SKM-1 (cell line): ENCODE measurements around the gene SDHC.
"Not testable (repeated sequence)": the region's sequence is repeated elsewhere in the genome, so short reads cannot be mapped to it uniquely, and the experiment has no call there.

ENCODE experiments used
- DNase-seq: peaks from one replicate; lab custom pipeline; 2025; ENCODE audit not compliant: unreplicated experiment; lab: John Stamatoyannopoulos, UW

SDHC gene

DNA sequence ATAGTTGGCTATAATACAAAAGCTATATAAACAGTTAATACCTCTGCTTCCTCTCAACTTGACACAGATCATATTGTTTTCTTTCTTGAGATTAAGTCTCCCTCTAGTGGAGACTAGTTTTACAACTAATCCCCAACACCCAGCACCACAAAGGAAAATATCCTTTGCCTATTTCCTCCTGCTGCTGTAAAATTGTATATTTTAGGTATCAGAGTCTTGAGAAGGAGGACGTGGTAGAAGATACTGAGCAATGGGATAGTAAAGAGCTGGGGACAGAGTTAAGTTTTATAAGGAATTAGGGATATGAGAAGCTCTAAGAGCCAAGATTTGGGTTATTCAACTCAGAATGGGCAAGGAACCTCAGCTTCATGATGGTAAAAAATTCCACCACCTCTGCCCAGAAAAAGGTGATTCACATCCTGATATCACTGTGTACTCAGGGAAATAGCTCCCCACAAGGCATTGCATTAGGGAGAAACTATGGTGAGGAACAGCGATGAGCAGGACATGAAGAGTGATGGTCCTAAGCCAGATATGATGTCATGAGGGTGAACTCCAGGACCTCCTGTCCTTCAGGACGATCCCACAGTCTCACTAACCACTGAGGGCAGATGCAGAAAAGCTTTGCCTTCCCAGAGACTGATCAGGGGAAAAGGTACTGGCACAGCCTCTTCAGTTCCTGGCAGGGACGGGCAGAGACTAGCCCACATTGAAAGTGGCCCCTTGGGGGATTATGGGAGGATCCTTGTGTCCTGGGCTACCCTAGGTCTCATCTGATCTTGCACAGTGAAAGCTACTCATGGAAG lies 68.2 kb downstream of the SDHC start:
- peak; percentile 93 for DNase-seq

DNA sequence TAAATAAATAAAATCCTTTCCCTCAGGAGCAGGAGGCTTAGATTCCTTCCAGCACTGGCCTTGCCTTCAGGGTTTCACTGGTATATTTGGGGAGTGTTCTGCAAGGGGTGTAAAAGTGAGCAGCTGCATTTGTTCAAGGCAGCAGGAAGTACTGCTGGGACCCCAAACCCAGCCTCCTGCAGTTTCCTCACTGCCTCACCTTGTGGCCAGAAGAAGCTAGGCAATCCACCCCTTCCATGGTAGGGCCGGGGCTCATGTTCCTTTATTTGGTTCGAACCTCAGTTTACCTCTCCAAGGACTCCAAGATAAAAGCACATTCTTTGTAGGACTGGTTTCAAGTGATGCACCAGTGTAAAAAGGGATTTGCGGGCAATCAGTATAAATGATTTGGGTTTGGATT lies 74.5 kb downstream of the SDHC start:
- DNase-seq: no peak

DNA sequence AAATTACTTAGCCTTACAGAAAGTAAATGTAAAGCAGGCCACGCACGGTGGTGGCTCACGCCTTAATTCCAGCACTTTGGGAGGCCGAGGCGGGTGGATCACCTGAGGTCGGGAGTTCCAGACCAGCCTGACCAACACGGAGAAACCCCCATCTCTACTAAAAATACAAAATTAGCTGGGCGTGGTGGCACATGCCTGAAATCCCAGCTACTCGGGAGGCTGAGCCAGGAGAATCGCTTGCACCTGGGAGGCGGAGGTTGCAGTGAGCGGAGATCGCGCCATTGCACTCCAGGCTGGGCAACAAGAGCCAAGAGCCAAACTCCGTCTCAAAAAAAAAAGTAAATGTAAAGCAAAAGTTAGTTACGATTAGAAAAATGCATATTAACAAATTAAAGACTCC lies 75.0 kb downstream of the SDHC start:
- DNase-seq: not testable (repeated sequence)

DNA sequence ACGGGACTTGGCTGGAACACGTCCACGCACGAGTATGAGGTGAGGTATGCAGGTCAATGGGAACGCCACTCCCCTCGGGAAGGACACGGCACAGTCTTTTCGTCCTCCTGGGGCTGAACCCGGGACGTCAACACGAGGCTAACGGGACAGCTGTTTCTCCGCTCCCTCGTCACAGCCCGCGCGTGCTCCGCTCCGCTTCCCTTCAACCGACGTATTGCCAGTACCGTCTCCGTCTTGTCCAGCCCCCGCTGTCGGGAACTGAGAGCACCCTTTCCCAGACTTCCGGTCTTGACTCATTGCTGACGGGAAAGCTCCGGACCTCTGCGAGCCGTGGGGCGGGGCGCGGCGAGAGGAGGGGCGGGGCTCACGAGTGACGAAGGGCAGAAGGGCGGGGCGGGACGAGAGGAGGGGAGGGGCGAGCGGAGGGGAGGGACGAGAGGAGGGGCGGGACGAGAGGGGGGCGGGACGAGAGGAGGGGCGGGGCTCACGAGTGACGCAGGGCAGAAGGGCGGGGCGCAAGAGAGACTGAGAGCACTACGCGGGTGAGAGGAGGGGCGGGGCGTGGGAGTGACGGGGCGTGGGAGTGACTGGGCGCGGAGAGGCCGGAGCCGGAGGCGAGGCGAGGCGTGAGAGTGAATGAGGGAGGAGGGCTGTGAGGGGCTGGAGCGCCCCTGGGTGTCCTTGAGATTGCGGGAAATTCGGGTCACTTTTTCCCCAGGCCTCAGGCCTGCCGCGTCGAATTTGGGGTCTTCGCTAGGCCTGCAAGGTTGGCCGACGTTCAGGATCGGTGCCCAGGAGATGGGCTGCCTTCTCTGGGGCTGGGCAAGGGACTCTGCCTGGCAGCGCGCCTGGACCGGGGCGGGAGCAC lies 75.7 kb downstream of the SDHC start:
- DNase-seq: peak; percentile 99

DNA sequence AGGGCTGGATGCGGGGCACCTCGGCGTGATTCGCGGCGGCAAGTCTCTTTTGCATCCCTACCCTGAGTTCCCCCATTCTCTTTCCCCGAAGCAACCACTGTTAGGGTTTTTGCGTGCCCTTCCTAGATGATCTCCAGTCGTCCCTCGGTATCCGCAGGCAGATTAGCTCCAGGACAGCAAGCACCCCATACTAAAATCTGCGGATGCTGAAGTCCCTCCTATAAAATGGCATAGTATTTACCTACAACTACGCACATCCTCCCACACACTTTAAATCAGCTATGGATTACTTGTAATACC lies 76.3 kb downstream of the SDHC start:
- no peak for DNase-seq

DNA sequence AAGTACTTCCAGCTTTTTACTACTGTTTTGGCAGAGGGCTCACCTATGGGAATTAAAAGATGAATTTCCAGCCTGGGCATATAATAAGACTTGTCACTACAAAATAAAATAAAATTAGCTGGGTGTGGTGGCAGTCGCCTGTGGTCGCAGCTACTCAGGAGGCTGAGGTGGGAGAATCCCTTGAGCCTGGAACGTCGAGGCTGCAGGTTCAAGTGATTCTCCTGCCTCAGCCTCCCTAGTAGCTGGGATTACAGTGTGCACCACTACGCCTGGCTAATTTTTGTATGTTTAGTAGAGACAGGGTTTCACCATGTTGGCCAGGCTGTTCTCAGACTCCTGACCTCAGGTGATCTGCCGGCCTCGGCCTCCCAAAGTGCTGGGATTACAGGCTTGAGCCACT lies 77.0 kb downstream of the SDHC start:
- DNase-seq: not testable (repeated sequence)

DNA sequence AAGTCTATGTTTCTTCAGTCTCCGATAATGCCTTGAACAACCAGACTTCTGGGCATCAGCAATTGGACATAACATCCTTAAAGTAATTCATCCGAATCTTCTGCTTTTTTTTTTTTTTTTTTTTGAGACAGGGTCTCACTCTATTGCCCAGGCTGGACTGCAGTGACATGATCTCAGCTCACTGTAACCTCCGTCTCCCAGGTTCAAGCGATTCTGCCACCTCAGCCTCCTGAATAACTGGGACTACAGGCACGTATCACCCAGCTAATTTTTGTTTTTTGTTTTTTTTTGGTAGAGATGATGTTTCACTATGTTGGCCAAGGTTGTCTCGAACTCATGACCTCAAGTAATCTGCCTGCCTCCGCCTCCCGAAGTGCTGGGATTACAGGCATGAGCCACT lies 77.4 kb downstream of the SDHC start:
- no peak for DNase-seq

DNA sequence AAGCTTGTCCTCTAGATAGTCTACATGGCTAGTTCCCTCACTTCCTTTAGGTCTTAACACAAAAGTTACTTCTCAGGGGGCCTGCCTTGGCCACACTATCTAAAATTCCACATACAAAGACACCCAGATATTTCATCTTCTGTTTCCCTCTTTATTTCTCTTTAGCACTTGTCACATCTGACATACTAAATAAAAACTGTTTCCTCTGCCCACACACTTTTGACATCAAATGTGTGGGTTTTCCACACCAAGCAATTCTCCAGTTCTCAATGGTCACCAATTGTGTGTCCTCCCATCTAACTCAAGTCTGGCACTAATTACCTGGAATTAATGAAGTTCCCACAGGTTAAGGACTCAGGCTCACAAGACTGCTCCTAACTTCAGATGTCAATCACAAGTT lies 79.0 kb downstream of the SDHC start:
- DNase-seq: no peak

DNA sequence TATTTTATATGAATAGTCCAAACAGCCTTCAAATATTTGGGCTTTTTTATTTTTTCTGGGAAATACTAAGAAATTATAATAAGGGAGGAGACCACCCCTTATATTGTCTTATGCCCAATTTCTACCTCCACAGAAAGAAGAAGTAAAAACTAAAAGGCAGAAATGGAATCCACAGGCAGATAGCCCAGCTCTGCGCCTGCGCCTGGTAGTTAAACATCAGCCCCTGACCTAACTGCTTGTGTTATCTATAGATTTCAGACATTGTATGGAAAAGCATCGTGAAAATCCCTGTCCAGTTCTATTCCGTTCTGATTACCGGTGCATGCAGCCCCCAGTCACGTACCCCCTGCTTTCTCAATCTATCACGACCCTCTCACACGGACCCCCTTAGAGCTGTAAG lies 82.9 kb downstream of the SDHC start:
- DNase-seq: not testable (repeated sequence)

DNA sequence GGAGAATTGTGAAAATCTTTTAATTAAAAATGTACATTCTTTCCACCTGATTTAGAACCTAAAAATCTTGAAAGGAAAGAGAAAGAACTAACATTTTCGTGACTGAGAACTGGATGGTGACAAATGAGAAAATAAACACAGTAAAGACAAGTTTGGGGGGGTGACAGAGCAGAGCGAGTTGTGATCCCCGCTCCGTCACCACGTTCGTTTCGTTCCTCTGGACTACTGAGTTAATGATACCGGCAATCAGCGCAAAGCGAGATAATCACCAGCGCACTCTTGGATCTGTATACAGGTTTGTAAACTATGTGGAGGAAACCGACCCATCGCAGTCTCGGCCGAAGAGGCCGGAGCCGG lies 84.7 kb downstream of the SDHC start:
- DNase-seq: no peak

DNA sequence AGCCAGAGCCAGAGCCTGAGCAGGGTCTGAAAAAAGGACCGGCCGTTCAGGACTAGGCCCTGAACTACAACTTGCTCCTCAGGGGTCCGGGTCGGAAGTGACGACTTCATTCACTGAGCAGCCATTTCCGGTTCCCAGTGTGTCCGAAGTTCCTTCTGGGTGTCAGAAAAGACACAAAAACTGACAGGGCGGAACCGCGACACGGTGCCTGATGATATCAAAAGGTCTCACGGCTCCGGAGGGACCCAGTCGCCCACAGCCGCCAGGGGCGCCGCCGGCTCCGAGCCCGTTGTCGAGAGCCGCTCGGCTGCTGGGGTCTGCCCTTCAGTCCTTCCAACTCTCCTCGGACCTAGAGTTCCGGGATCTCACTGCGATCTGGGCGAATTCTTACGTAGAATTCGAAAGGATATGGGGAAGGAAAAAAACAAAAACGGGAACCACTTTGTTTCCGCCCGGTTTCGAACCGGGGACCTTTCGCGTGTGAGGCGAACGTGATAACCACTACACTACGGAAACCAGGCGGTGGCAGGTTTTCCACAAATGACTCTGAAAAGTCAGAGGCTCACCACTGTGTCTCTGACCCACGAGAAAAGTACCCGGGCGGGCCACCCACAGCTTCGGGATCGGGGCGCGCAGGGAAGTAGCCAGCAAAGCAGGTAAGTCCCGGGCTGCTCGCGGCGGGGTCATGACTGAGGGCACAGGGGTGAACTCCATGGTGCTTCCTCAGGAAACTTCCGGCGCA lies 85.2 kb downstream of the SDHC start:
- peak; percentile 99 for DNase-seq

DNA sequence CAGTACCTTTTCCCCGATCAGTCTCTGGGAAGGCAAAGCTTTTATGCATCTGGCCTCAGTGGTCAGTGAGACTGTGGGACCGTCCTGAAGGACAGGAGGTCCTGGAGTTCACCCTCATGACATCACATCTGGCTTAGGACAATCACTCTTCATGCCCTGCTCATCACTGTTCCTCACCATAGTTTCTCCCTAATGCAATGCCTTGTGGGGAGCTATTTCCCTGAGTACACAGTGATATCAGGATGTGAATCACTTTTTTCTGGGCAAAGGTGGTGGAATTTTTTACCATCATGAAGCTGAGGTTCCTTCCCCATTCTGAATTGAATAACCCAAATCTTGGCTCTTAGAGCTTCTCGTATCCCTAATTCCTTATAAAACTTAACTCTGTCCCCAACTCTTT lies 88.3 kb downstream of the SDHC start:
- no peak for DNase-seq

DNA sequence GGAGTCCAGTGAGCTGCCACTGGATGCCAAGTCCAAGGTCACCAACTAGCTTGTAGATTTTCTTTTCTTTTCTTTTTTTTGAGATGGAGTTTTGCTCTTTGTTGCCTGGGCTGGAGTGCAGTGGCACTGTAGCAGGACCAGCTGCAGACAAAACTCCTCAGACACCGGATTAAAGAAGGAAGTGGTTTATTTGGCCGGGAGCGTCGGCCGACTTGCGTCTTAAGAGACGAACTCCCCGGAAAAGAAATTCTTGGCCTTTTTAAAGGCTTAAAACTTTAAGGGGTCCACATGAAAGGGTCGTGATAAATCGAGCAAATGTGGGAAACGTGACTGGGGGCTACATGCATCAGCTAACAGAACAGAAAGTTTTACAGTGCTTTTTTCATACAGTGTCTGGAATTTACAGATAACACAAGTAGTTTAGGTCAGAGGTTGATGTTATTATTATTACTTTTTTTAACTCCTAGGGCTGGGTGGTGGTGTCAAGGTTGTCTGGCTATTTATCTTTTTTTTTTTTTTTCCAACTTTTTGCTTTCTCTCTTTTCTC lies 89.9 kb downstream of the SDHC start:
- no peak for DNase-seq

DNA sequence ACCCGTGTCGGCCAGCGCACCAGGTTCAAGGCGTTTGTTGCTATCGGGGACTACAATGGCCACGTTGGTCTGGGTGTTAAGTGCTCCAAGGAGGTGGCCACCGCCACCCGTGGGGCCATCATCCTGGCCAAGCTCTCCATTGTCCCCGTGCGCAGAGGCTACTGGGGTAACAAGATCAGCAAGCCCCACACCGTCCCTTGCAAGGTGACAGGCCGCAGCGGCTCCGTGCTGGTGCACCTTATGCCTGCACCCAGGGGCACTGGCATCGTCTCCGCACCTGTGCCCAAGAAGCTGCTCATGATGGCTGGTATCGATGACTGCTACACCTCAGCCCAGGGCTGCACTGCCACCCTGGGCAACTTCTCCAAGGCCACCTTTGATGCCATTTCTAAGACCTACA lies 92.4 kb downstream of the SDHC start:
- DNase-seq: not testable (repeated sequence)

DNA sequence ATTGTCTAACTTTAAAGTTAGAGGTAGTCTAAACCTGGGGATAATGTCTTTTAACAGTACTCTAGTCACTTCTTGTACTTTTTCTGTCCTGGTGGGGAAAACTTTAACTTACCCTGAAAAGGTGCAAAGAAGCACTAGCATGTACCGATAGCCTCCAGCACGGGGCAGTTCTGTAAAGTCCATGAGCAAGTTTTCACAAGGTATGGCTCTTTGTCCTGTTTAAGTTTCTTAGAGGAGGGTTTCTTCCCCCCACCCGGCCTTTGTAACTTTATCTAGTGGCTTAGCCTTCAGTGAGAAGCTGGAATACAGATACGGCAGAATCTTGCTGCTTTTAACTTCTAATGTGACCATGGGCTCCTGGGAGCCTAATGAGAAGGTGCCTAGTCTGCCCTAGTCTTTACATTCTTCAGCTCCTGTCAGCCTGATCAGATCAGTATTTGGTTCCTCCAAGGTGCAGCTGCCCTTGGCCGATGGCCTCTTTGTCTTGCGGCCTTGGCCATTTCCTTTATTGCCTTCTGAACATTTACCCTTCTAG lies 93.3 kb downstream of the SDHC start:
- no peak for DNase-seq

DNA sequence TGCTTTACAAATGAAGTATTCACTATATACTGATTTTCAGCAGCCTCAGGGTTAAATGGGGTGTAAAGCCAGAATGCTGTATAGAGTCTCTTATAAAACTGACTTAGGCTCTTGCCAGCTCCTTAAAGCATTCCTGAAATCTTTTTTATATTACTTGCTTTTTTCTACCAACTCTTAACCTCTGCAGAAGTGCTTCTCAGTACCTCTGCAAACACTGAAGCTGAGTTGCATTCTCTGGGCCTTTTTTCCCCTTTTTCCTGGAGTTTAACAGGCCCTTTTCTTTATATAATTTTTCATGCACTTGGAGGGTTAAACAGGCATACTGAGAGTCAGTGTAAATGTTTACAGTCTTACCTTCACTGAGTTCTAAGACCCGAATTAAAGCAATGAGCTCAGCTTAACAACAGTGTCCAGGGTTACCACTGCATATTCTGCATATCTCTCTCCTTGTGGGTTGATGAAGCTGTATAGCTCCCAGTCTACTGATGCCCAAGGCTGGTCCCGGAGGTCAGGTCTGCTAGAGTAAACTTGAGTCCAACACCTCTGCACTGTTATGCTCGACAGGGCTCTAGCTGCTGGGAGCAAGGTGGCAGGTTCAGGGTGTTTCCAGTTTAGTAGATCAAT lies 94.4 kb downstream of the SDHC start:
- DNase-seq: no peak

DNA sequence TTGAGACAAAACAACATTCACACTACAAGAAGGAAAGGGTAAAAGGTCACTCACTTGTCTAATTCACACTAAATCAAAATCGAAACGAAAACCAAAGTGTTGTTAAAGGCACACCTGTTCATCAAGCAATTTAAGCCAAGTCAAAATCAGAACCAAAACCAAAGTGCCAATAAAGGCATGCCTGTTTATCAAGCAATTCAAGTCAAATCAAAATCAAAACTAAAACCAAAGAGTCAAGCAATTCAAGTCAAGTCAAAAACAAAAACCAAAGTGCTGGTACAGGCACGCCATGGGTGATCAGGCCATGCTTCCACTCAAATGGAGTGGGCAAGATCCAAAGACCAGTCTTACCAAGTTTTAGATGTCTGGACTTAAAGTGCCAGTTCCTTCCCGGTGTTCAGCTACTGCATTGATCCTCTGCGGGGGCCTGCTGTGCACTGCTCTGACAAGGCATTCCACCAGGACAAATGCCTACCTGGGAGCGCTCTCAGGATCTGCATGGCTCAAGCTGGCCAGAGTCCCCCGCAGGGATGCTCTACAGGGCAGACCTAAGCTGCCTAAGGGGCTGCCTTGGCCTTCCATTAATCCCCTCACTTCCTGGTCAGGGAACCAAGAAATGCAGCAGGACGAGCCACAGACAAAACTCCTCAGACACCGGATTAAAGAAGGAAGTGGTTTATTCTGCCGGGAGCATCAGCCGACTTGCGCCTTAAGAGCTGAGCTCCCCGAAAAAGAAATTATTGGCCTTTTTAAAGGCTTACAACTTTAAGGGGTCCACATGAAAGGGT lies 95.9 kb downstream of the SDHC start:
- DNase-seq: not testable (repeated sequence)

DNA sequence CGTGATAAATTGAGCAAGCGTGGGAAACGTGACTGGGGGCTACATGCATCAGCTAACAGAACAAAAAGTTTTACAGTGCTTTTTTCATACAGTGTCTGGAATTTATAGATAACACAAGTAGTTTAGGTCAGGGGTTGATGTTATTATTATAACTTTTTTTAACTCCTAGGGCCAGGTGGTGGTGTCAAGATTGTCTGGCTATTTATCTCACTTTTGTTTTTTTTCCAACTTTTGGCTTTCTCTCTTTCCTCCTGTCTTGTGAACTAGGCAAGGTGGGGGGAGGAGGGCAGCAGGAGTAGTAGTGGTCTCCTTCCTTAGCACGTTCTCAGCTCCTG lies 96.4 kb downstream of the SDHC start:
- DNase-seq: not testable (repeated sequence)
